GM12873 (cell line): ENCODE data around the gene TBX5.

Source experiments
- TF ChIP-seq, protein P1 (sequence below): IDR thresholded peaks from 2 replicates; pipeline ENCODE4 v1.5.1; 2012; ENCODE audit warnings: low read depth, mild to moderate bottlenecking, moderate library complexity, low read length, control low read depth; ENCODE audit not compliant: insufficient read depth; ENCODE audit errors: missing control alignments

TBX5 gene

DNA sequence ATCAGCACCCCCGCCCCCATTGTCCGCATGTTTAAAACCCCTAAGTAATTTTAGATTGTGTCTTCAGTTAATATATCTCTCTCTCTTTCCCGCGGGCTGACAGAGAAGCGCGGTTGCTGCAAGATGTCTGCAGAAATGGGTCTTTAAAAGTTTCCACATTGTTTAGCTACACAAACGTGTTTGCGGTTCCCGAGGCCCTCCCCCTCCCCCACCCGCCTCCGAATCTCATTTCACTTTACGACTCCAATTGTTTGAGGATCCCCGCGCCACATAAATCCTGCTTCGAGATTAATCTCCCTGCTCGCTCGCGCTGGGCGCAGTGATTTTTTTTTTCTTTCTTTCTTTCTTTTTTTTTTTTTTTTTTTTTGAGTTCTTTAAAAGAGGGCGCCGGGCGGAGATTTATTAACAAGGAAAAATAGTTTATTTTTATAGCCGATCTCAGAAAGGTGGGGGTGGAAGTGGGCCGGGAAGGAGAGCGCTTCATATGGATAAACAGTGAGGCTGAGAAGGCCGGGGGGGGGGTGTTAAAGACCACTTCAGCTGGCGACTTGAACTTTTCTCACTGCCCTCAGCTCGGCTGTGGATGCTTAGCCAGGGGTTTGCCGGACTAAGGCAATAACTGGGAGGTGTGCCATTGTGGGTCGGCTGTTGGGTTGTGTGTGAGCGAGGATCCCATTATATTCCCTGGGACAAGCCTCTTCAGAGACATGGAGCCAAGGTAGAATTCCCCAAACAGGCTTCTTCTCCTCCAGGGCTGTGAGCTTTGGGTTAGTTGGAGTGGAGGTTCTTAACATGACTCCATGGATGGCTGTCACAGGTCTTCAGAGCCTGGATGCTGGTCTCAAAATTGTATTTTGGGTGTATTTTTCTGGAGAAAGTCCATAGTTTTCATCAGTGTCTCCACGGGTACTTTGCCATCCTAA lies 39.7 kb upstream of the TBX5 start:
- TF ChIP-seq, protein P1, sequence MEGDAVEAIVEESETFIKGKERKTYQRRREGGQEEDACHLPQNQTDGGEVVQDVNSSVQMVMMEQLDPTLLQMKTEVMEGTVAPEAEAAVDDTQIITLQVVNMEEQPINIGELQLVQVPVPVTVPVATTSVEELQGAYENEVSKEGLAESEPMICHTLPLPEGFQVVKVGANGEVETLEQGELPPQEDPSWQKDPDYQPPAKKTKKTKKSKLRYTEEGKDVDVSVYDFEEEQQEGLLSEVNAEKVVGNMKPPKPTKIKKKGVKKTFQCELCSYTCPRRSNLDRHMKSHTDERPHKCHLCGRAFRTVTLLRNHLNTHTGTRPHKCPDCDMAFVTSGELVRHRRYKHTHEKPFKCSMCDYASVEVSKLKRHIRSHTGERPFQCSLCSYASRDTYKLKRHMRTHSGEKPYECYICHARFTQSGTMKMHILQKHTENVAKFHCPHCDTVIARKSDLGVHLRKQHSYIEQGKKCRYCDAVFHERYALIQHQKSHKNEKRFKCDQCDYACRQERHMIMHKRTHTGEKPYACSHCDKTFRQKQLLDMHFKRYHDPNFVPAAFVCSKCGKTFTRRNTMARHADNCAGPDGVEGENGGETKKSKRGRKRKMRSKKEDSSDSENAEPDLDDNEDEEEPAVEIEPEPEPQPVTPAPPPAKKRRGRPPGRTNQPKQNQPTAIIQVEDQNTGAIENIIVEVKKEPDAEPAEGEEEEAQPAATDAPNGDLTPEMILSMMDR, result no peak

DNA sequence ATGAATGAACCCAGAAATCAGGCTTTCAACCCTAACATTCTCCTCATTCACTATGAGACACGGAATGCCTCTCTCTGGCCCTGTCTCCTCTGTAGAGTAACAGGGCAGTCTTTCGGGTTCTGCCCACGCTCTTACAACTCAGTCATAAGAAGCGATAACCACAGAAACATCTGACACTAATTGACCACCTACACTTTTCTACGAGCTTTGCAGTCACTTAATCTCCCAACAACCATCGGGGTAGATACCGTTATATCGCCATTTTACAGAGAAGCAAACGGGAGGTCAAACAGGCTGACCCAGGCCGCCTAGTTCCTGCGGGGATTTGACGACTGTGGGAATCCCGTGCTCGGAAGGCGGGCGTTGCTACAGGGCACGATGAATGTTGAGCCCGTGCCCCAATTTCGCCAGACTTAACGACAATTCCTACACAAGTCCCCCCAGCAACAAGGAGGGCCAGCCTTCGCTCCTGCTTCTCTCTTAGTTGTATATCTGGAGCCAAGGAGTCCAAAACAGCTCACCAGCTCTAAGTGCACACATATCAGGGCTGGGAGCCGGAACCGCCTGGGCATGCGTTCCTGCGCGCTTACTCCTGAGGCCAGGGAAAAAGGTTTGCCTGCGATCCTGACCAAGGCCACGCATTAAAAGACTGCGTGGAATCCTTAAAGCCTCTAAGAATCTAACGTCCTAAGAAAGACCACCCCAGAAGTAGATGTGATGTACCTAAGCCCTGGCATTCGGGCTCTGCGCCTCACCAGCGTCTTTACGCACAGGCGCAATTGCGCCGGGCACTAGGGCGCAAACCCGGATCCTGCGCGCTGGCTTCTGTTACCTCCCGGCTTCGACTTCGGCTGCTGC lies 38.7 kb upstream of the TBX5 start:
- TF ChIP-seq, protein P1, result no peak

DNA sequence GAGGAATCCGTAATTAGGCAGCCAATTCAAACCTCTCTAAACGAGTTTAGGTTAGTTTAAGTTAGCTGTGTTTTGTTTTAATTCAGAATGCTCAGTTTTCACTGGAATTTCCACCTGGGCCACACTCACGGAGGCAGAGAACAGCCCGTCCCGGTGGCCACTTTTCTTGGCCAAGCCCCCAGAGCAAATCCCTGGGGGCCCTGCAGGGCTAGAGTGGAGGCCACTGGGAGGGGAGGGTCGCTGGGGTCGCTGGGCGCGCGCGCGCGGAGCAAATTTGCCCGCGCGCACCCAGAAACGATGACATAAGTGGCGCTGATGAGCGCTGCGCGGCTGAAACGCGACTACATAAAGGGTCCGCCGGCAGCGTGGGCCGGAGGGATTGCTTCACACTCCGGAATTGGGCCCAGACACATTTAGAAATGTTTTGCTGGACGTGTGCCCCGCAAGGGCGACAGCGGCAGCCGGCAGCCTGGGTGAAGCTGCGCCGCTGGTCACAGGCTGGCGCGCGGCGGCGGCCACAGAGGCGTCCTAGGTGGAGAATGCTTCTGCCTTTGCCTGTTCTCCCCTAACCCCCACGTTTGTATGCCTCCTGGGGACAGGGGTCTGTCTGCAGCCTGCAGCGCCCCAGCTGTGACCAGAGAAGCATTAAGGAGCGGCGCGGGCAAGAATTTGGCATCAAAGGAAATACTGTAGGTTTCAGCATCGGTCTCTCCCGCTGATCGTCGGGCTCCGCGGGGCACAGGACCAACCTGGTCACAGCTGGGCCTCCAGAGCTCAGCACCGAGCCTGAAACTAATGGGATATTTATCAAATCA lies 37.9 kb upstream of the TBX5 start:
- TF ChIP-seq, protein P1, result no peak

DNA sequence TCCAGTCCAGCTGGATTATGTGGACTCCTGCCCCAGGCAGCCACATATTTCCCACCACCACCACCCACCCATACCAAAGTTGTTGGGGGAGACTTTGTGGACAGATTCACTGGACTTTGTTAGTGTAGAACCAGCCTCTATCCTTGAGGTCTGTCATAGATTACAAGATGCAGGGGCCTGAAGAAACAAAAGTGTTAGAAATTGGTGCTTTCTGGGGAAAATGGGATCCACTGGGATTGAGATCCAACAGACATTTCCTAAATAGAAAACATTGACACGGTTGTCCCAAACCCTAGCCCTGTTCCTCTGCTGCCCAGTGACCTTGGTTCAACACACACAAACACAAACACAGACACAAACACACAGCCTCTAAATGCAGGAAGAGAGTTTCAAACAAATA lies 36.6 kb upstream of the TBX5 start:
- TF ChIP-seq, protein P1, result no peak

DNA sequence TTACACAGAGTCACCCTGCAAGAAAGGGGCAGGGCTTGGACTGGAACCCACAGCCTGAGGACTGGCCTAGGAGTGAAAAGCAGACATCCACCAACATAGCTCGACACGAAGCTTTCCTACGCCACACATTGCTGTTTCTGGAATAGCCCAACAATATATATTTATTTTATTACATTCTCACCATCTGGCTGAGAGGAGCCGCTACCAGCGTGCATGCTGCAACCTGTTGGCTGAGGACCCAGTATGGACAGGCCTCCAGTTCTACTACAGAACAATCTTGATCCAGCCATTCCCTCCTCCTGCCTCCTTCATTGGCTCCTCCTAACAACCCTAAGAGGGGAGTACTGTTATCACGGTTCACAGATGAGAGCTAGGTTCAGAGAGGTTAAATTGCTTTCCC lies 35.6 kb upstream of the TBX5 start:
- TF ChIP-seq, protein P1, result no peak

DNA sequence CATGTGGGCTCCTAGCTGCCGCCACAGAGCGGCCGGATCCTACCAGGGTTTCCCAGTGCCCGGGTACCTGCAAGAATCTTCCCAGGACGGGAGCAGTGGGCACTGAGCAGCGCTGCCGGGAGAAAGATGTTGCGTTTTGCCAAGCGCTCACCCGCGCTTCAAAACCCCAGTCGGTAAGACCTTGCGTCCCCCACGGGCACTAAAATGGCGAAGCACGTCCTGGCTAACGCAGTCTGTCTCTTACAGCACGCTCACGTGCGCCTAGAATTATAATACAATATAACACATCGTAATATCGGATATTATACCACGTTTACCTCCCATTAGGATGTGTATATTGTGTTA lies 35.1 kb upstream of the TBX5 start:
- TF ChIP-seq, protein P1, result no peak
